Ishikawa (cell line): Measurements from ENCODE around the gene DOCK1.

Experiments
- CREB1 ChIP-seq: IDR thresholded peaks from 2 replicates; pipeline ENCODE4 v1.6.1; 2012; ENCODE audit warnings: low read depth
- EGR1 ChIP-seq: IDR thresholded peaks from 2 replicates; pipeline ENCODE4 v1.6.1; 2012
- EP300 ChIP-seq: IDR thresholded peaks from 2 replicates; pipeline ENCODE4 v1.6.1; 2012; ENCODE audit warnings: borderline replicate concordance
- FOXM1 ChIP-seq: IDR thresholded peaks from 2 replicates; pipeline ENCODE4 v1.6.1; 2012; ENCODE audit warnings: low read depth, borderline replicate concordance
- NFIC ChIP-seq: IDR thresholded peaks from 2 replicates; pipeline ENCODE4 v1.6.1; 2012
- RAD21 ChIP-seq: IDR thresholded peaks from 2 replicates; pipeline ENCODE4 v1.6.1; 2012; ENCODE audit warnings: low read depth
- TAF1 ChIP-seq: IDR thresholded peaks from 2 replicates; pipeline ENCODE4 v1.6.1; 2012; ENCODE audit warnings: low read depth, mild to moderate bottlenecking
- YY1 ChIP-seq: IDR thresholded peaks from 2 replicates; pipeline ENCODE4 v1.6.1; 2012; ENCODE audit warnings: low read depth
- TF ChIP-seq, protein P1 (sequence below): IDR thresholded peaks from 2 replicates; pipeline ENCODE4 v1.6.1; 2012
- TF ChIP-seq, protein P2 (sequence below): IDR thresholded peaks from 2 replicates; pipeline ENCODE4 v1.6.1; 2012; ENCODE audit warnings: low read depth, mild to moderate bottlenecking

DNA sequence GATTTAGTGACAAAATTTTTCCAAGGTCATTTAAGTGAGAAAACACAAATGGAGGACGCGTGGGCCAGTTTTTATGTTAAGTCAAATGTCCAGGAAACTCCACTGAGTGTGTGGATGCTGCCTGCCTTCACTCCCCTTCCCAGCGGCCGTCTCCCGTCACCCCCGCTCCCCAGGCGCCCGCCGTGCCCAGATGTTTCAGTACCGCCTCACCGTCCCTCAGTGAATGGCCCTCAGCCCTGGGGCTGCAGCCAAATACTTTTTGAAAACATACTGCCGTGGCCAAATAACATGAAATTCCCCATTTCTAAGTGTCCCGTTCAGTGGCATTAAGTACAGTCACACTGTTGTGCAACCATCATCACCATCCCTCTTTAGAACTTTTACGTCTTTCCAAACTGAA, 159.2 kb downstream of the DOCK1 start:
- TF ChIP-seq, protein P1, sequence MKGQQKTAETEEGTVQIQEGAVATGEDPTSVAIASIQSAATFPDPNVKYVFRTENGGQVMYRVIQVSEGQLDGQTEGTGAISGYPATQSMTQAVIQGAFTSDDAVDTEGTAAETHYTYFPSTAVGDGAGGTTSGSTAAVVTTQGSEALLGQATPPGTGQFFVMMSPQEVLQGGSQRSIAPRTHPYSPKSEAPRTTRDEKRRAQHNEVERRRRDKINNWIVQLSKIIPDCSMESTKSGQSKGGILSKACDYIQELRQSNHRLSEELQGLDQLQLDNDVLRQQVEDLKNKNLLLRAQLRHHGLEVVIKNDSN: no peak
- TF ChIP-seq RAD21 (no peak), FOXM1 (no peak), CREB1 (no peak), EP300 (no peak), EGR1 (no peak), TAF1 (no peak), YY1 (no peak), NFIC (no peak)
- TF ChIP-seq, protein P2, sequence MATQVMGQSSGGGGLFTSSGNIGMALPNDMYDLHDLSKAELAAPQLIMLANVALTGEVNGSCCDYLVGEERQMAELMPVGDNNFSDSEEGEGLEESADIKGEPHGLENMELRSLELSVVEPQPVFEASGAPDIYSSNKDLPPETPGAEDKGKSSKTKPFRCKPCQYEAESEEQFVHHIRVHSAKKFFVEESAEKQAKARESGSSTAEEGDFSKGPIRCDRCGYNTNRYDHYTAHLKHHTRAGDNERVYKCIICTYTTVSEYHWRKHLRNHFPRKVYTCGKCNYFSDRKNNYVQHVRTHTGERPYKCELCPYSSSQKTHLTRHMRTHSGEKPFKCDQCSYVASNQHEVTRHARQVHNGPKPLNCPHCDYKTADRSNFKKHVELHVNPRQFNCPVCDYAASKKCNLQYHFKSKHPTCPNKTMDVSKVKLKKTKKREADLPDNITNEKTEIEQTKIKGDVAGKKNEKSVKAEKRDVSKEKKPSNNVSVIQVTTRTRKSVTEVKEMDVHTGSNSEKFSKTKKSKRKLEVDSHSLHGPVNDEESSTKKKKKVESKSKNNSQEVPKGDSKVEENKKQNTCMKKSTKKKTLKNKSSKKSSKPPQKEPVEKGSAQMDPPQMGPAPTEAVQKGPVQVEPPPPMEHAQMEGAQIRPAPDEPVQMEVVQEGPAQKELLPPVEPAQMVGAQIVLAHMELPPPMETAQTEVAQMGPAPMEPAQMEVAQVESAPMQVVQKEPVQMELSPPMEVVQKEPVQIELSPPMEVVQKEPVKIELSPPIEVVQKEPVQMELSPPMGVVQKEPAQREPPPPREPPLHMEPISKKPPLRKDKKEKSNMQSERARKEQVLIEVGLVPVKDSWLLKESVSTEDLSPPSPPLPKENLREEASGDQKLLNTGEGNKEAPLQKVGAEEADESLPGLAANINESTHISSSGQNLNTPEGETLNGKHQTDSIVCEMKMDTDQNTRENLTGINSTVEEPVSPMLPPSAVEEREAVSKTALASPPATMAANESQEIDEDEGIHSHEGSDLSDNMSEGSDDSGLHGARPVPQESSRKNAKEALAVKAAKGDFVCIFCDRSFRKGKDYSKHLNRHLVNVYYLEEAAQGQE: no peak
